ENCODE results near the gene CLDN4. TPM values are rescaled to one million over a fixed set of nuclear protein-coding genes. Genes with fewer than 3 reads are reported as not detected.
A peak's percentile ranks its signal among the peaks of the same experiment; 100 is the strongest.
"Not testable (repeated sequence)": the region's sequence is repeated elsewhere in the genome, so short reads cannot be mapped to it uniquely, and the experiment has no call there.

CLDN4 gene
- total RNA-seq, 4 donors from 2014 or later, result 208 to 533 (median 298) TPM

DNA sequence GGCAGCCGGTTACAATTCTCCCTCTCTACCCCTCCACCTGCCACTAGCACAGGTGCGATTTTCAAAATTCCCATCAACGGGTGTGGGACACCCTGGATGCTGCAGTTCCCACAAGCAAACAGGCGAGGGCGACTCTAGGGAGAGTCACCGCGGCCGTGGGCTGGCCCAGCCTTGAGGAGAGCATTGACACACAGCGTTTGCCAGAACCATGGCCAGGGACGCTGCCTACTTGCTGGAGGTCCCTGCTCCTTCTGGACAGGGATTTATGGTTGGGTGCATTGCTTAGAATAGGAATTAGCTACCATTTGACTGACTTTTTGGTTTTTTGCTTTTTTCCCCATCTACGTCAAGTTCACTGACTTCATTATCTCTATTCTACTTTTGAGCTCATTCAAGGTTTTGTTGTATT lies 19.0 kb upstream of the CLDN4 start:
- intact Hi-C loops (cut with DNase I; ENCODE audit: low total_unique reads), result no loop called here
- no peak for TF ChIP-seq POLR2A (IDR thresholded peaks at IDR 0.05)
- TF ChIP-seq CTCF (IDR thresholded peaks at IDR 0.05), result peak in 2 of 3 donors; percentile 38 to 67
- 10 to 12% methylated on average over 11 of the region's 11 CpGs for WGBS, 2 donors

DNA sequence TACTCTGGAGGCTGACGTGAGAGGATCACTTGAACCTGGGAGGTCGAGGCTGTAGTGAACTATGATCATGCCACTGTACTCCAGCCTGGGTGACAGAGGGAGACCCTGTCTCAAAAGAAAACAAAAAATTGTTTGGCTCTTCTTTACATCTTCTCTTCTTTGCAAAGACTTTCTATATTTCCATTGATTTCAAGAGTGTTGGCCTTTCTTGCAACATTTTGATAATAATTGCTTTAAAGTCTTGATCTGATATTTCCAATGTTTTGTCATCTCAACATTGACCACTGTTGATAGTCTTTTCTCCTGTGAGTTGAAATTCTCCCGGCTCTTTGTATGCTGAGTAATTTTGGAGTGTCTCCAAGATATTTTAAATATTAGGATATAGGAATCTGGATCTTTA lies 17.8 kb upstream of the CLDN4 start:
- intact Hi-C loops (cut with DNase I; ENCODE audit: low total_unique reads), result no loop called here
- no peak for DNase-seq (ENCODE audit: low spot score in 2 of 2)
- 91% methylated on average over 3 of the region's 3 CpGs for WGBS, 2 donors
- no peak for TF ChIP-seq POLR2A (IDR thresholded peaks at IDR 0.05)
- no peak for TF ChIP-seq CTCF (IDR thresholded peaks at IDR 0.05)
- no peak overlapping the region for H3K4me3 ChIP-seq (ENCODE audit: low read depth, poor library complexity, severe bottlenecking)

More for the DNA sequence above, 19.0 kb upstream of the CLDN4 start:
- H3K4me3 ChIP-seq (ENCODE audit: low read depth, poor library complexity, severe bottlenecking), result no peak overlapping the region
- peak in 1 of 2 donors; percentile 94 for DNase-seq (ENCODE audit: low spot score in 2 of 2)

- WGBS, 2 donors, result 80 to 82% methylated on average over 8 of the region's 8 CpGs
- no peak overlapping the region for H3K4me3 ChIP-seq (ENCODE audit: low read depth, poor library complexity, severe bottlenecking)
- intact Hi-C loops (cut with DNase I; ENCODE audit: low total_unique reads), result no loop called here
- TF ChIP-seq CTCF (IDR thresholded peaks at IDR 0.05) (no peak), POLR2A (IDR thresholded peaks at IDR 0.05) (no peak)
- DNase-seq (ENCODE audit: low spot score in 2 of 2), result peak in 1 of 2 donors; percentile 31
Observed at GRCh38 chr7:73815436-73815835, 15.4 kb upstream of the CLDN4 start.

- intact Hi-C loops (cut with DNase I; ENCODE audit: low total_unique reads), result no loop called here
- DNase-seq (ENCODE audit: low spot score in 2 of 2), result peak in 1 of 2 donors; percentile 67
- TF ChIP-seq CTCF (IDR thresholded peaks at IDR 0.05) (no peak), POLR2A (IDR thresholded peaks at IDR 0.05) (no peak)
- H3K4me3 ChIP-seq (ENCODE audit: low read depth, poor library complexity, severe bottlenecking), result no peak overlapping the region
- 91 to 93% methylated on average over 6 of the region's 6 CpGs for WGBS, 2 donors
Observed at GRCh38 chr7:73817121-73817520, 13.7 kb upstream of the CLDN4 start.

DNA sequence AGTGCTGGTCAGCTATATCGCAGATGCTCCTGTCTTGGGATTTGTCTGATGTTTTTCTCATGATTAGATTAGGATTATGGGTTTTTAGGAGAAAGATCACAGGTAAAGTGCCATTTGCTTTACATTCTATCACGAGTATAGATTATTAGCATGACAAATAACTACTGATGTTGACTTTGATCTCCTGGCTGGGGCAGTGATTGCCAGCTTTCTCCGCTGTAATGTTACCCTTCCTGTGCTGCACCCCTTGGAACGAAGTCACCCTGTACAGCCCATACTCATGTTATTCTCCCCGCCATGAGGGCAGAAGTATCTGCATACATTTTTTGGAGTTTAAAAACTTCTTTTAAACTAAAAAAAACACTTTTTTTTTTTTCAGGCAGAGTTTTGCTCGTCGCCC lies 10.8 kb upstream of the CLDN4 start:
- TF ChIP-seq POLR2A (IDR thresholded peaks at IDR 0.05), result no peak
- no peak for TF ChIP-seq CTCF (IDR thresholded peaks at IDR 0.05)
- intact Hi-C loops (cut with DNase I; ENCODE audit: low total_unique reads), result no loop called here
- DNase-seq (ENCODE audit: low spot score in 2 of 2), result no peak
- 85 to 92% methylated on average over 7 of the region's 7 CpGs for WGBS, 2 donors
- H3K4me3 ChIP-seq (ENCODE audit: low read depth, poor library complexity, severe bottlenecking), result no peak overlapping the region

- intact Hi-C loops (cut with DNase I; ENCODE audit: low total_unique reads); H3K4me3 ChIP-seq (ENCODE audit: low read depth, poor library complexity, severe bottlenecking): not testable (repeated sequence)
- DNase-seq (ENCODE audit: low spot score in 2 of 2), result peak in 1 of 2 donors; percentile 66
- 90 to 95% methylated on average over 14 of the region's 14 CpGs for WGBS, 2 donors
Observed at GRCh38 chr7:73821597-73822285, 9.1 kb upstream of the CLDN4 start.

Measured in lower leg skin (tissue), 4 donors.